ENCODE results near the gene WDTC1. TPM values are rescaled to one million over a fixed set of nuclear protein-coding genes. Genes with fewer than 3 reads are reported as not detected.
"Not testable (repeated sequence)": the region's sequence is repeated elsewhere in the genome, so short reads cannot be mapped to it uniquely, and the experiment has no call there.

Gene WDTC1
- total RNA-seq, 1 experiment from 2014 or later: 30.0 TPM

- DNase-seq (ENCODE audit: low read depth): no peak
Observed at GRCh38 chr1:27246194-27246593, 11.8 kb downstream of the WDTC1 start.

- no peak for DNase-seq (ENCODE audit: low read depth)
Observed at GRCh38 chr1:27253596-27253995, 19.2 kb downstream of the WDTC1 start.

GRCh38 chr1:27255136-27255535, 20.7 kb downstream of the WDTC1 start:
- no peak for DNase-seq (ENCODE audit: low read depth)

DNA sequence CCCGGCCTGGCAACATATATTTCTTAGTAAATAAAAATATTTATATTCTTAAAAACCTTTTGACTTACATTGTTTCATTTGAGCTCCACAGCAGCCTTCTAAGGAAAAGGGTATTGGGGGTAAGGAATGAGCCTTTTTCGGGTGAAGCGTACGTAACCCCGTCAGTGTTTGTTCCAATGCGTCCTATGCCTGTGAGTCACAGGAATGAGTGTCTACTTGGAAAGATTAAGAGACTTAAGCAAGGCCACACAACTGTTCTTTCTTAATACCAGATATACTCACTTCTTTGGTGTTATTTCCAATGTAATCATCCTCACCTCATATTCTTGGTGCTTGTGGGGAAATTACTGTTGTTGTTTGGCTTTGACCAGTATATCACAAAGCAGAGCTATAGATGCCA, 22.7 kb downstream of the WDTC1 start:
- DNase-seq (ENCODE audit: low read depth): peak; percentile 5

DNA sequence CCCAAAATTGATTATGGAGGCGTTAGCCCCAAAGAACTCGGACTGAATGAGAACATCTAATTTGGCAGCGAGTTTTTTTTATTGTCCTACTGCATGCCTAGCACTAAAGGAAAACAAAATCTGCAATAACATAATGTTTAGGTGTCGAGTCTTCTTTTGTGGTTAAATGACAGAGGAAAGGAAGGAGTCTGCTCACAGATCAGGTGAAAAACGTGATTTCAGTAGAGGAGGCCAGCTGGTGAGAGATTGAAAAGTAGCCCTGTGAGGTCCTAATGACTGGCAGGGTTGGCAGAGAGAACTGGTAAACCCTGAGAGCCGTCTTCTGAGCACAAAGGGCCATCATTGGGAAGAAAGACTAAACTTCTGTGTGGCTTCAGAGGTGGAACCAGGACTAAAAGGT, 24.2 kb downstream of the WDTC1 start:
- no peak for DNase-seq (ENCODE audit: low read depth)

- no peak for DNase-seq (ENCODE audit: low read depth)
Observed at GRCh38 chr1:27267153-27267552, 32.7 kb downstream of the WDTC1 start.

DNA sequence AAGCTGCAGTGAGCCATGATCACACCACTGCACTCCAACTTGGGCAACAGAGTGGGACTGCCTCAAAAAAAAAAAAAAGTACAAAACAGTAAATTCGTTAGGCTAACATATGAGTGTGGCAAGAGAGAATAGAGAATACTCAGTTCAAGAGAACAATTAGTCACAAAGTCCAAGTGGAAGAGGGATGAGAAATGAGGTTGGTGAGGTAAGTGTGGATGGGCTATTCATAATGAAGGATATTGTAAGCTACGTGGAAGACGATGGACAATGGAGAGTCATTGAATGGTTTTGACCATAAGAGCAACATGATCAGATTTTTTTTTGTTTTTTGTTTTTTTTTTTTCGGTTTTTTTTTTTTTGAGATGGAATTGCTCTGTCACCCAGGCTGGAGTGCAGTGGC, 34.8 kb downstream of the WDTC1 start:
- DNase-seq (ENCODE audit: low read depth): no peak

- no peak for DNase-seq (ENCODE audit: low read depth)
Observed at GRCh38 chr1:27274204-27274603, 39.8 kb downstream of the WDTC1 start.

- no peak for DNase-seq (ENCODE audit: low read depth)
Observed at GRCh38 chr1:27275696-27276095, 41.3 kb downstream of the WDTC1 start.

DNA sequence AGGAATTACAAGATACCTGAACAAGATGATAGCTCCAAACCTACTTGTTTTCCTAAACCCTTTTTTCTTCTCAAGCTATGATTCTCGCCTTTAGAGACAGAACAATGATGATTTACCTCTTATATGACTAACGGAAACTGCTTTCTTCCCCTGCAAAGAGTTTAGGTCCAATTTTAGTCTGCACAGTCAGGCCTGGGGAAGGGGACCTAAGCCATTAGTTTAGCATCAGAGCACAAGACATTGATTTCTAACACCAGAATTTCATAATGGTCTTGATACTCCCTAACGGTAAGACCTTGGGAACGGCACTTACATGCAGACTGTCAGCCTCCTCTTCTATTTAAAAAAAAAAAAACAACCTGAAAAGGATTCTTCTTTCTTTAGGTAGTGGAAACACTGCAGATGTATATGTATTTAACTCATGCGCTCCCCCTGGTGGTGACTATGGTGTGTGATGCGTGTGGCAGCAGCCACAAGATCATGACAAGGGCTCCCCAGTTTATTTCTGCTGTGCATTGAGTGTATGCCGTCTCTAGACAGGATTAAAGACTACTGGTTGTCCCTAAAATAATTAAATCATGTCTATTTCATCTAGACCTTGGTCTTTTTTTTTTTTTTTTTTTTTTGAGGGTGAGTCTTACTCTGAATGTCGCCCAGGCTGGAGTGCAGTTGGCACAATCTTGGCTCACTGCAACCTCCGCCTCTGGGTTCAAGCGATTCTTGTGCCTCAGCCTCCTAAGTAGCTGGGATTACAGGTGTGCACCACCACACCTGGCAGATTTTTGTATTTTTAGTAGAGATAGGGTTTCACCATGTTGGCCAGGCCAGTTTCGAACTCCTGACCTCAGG, 50.2 kb downstream of the WDTC1 start:
- peak; percentile 77 for DNase-seq (ENCODE audit: low read depth)

GRCh38 chr1:27285274-27285660, 50.8 kb downstream of the WDTC1 start:
- no peak for DNase-seq (ENCODE audit: low read depth)

GRCh38 chr1:27285821-27286220, 51.4 kb downstream of the WDTC1 start:
- not testable (repeated sequence) for DNase-seq (ENCODE audit: low read depth)

DNA sequence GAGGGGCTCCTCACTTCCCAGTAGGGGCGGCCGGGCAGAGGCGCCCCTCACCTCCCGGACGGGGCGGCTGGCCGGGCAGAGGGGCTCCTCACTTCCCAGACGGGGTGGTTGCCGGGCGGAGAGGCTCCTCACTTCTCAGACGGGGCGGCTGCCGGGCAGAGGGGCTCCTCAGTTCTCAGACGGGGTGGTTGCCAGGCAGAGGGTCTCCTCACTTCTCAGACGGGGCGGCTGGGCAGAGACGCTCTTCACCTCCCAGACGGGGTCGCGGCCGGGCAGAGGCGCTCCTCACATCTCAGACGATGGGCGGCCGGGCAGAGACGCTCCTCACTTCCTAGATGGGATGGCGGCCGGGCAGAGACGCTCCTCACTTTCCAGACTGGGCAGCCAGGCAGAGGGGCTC, 54.7 kb downstream of the WDTC1 start:
- DNase-seq (ENCODE audit: low read depth): not testable (repeated sequence)

- no peak for DNase-seq (ENCODE audit: low read depth)
Observed at GRCh38 chr1:27290581-27290980, 56.1 kb downstream of the WDTC1 start.

GRCh38 chr1:27292106-27292505, 57.7 kb downstream of the WDTC1 start:
- peak; percentile 92 for DNase-seq (ENCODE audit: low read depth)

DNA sequence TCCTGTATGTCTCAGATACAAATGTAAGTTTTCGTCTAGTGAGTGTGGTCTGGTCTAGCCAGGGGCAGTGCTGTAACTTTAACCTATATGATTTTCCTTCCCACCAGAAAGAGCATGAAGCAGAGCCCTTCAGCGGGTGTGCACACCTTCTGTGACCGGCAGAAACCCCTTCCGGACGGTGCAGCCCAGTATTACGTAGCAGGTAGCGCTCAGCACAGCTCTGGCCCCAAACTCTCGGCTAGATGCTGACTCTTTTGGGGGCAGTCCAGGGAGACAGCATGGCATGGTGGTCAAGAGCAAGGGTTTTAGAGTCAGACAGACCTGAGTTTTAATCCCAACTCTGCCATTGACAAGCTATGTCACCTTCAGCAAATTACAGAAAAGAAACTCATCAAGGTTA, 59.5 kb downstream of the WDTC1 start:
- DNase-seq (ENCODE audit: low read depth): no peak

DNA sequence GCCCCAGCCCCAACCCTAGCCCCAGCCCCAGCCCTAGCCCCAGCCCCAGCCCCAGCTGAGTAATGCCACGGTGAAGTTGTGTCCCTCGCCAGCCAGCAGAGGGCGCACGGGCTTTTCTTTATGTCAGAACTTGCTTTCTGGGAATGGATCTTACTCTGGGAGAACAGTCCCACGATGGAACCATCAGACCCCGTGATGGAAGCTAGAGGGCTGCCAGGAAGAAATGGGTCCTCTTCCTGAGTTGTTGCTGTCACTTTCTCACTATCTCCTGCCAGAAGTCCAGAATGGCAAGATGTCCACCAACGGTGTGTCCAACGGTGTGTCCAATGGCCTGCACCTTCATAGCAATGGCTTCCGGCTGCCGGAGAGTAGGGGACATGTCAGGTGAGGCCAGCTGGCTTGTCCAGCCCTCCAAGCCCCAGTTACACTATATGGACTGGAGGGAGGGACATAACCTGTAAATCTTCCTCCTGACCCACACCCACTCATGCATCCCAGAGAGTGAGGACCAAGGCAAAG, 62.4 kb downstream of the WDTC1 start:
- peak; percentile 58 for DNase-seq (ENCODE audit: low read depth)

GRCh38 chr1:27297903-27298302, 63.5 kb downstream of the WDTC1 start:
- no peak for DNase-seq (ENCODE audit: low read depth)

DNA sequence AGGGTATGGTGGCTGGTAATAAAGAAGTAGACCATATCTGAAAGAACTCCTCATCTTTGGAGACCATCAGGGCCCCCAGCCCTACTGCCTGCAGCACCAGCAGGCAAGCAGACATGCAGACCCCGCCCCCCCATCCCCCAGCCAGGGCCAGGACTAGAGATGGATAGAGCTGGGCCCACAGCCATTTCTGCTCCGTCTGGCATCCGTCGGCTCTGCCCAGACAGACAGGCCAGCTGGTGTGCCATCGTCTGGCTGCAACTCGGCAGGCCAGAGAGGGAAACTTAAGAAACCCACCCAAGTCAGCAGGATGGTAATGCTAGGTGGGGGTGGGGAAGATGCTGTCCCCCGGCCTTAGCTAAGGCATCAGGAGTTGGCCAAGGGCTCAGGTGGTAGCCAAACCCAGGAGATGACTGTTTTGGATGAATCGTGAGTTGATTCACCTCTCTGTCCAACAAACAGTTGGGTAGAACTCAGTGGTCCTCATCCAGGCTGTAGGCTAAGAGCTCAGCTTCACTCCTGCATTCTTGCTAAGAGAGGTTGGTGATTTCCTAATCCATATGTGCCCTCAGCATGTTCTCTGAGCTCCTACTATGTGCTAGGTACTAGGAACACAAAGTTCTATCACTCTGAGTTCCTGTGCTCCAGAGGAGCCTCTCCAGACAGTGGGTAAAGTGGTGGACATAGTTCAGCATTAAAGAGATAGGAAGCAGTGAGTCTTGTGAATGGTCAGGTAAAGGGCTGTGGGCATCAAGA, 64.4 kb downstream of the WDTC1 start:
- peak; percentile 17 for DNase-seq (ENCODE audit: low read depth)

DNA sequence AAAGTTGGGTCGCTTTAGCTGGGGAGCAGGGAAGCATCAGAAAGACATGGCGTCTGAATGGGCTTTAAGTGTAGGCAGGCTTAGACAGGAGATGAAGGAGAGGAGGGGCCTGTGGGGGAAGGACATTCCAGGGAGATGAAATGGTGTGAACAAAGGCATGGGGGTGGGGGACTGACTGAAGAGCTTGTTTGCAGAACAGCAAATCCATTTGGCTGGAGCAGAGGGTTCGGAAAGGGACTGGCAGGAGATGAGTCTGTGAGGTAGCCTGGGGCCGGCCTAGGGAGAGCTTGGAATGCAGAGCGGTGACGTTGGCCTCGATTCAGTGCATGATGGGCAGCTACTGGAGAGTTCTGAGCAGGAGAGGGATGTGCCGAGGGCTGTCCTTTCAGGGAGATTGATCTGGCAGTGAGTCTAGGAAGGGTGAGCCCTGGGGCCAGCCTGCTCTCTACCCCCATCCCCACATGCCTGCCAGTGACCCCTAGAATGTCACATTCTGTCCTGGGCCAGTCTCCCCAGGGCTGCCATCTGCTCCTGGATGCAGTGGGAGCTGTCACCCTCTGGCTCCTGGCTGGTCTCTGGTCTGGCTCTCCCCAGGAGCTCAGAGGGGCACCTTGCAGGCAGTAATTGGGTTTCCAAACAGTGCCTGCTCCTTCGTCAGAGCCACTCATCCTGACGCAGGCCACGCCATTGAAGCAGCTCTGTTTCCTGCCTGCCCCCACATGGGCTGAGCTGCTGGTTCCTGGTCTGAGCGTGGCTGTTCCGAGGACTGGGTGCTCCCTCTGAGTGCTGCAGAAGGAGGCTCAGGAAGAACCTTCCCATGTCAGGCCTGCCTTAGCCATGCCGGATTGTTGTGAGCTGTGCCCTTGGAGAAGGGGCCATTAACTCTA, 65.2 kb downstream of the WDTC1 start:
- DNase-seq (ENCODE audit: low read depth): peak; percentile 99

DNA sequence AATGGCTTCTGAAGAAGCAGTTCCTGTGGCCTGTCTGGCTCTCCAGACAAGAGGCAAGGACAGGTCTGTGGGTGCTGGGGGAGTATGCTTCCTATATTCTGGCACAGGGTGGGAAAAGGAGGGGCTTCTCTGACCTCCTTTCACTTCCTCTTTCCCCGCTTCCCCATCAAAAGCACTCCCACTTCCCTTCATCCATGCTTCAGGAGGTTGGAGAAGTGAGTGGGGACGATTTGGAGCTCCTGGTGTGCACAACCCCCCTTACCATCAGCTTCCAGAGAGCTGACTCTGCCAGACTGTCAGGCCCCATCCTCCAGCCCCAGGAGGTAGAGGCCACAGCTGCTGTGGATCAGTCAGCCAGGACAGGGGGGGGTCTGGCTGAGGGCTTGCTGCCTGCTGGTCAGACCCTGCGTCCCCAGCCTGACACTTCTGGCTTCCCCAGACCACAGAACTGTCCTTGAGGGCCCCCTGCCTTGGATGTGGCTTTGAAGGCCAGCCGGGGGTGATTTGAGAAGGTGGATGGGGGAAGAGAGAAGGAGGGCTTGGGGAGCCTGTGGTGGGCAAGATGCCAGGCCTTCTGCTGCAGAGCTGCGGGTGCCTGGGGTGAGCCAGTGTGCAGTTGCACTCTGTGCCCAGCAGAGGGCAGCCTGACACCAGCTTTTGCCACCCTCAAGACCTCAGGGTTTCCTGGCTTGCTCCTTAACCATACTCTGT, 66.1 kb downstream of the WDTC1 start:
- DNase-seq (ENCODE audit: low read depth): peak; percentile 88
